Colonic mucosa (tissue), 4 donors: Measurements from ENCODE around the gene UBE2D3. TPM values are rescaled to one million over a fixed set of nuclear protein-coding genes. Genes with fewer than 3 reads are reported as not detected.

ENCODE experiments used
- DNase-seq: peaks from one replicate; pipeline ENCODE4 v3.0.0-alpha.2; 2020
- H3K27ac ChIP-seq: fragments of 200-600 bp; one replicate; pipeline ENCODE4 v1.8.0; 2021
- H3K27me3 ChIP-seq: fragments of 200-600 bp; one replicate; pipeline ENCODE4 v1.8.0; 2021
- H3K36me3 ChIP-seq: fragments of 200-600 bp; one replicate; pipeline ENCODE4 v1.8.0; 2021
- H3K4me1 ChIP-seq: fragments of 200-600 bp; one replicate; pipeline ENCODE4 v1.8.0; 2021; ENCODE audit warnings: mild to moderate bottlenecking
- H3K4me3 ChIP-seq: fragments of 200-600 bp; one replicate; pipeline ENCODE4 v1.8.0; 2021
- H3K9ac ChIP-seq, 2 donors: one replicate each; pipeline ENCODE4 v1.7.0; 2013; ENCODE audit warnings: control low read depth in 2 of 2, low read depth in 2 of 2, low read length in 2 of 2
- H3K9me3 ChIP-seq: fragments of 200-600 bp; one replicate; pipeline ENCODE4 v1.8.0; 2021
- CTCF ChIP-seq: fragments of 200-600 bp; IDR thresholded peaks from one replicate; pipeline ENCODE4 v1.8.0; 2022; ENCODE audit warnings: antibody characterized with exemption, mild to moderate bottlenecking
- intact Hi-C: fragments of 100-400 bp; cut with DNase I; formaldehyde crosslinking; loops from one replicate; pipeline ENCODE4 v1.14.1; 2022
- total RNA-seq, 2 donors: library from RNA; stranded (reverse); fragmentation: NEBNext Ultra II Directional in 1 of 2; extraction: Animal tissue kit (Norgen Biotek cat#: 25700) in 1 of 2; gene quantifications; one replicate each; pipeline ENCODE4 v1.2.1, GENCODE V29; 2021
- donor health status: healthy.
- donor health status: DM: no; HTN: no; CAD: no.
- donor health status: DM: no; HTN: no; CAD: no.

The UBE2D3 gene
- total RNA-seq, 2 donors from 2014 or later: 290 to 346 TPM

DNA sequence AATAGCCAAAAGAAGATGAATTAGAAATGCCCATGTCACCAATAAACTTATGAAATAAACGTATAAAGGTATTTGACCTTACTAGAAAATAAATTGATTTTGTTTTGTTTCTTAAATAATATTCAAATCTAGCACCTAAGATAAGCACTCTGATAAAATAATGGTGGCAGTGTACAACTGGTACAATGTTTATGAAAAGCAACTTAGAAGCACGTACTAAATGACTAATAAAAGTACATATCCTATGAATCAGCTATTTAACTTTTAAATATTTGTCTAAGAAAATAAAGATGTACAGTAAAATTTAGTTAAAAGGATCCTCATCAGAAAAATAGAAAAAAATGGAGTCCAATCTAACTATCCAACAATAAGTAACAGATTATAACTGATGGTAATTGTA is 73.3 kb downstream of the UBE2D3 start:
- no peak overlapping the region for H3K27ac ChIP-seq
- intact Hi-C loops: no loop called here
- H3K9me3 ChIP-seq: no peaks in the 10 kb centered on the region
- no peak overlapping the region for H3K4me3 ChIP-seq
- DNase-seq: no peak
- H3K9ac ChIP-seq: no peak overlapping the region
- no peak for TF ChIP-seq CTCF
- no peaks in the 10 kb centered on the region for H3K36me3 ChIP-seq
- no peaks in the 10 kb centered on the region for H3K27me3 ChIP-seq
- no peaks in the 10 kb centered on the region for H3K4me1 ChIP-seq

DNA sequence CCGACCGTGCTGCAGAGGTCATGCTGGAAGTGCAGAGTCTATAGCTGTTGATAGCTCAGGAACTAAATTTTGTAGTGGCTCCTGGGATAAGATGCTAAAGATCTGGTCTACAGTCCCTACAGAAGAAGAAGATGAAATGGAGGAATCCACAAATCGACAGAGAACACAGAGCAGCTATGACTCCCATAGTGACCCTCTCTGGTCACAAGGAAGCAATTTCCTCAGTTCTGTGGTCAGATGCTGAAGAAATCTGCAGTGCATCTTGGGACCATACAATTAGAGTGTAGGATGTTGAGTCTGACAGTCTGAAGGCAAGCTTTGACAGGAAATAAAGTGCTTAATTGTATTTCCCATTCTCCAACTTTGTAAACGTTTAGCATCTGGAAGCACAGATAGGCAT is 75.4 kb downstream of the UBE2D3 start:
- no peaks in the 10 kb centered on the region for H3K9me3 ChIP-seq
- H3K27ac ChIP-seq: no peak overlapping the region
- no peak overlapping the region for H3K9ac ChIP-seq
- H3K4me3 ChIP-seq: no peak overlapping the region
- intact Hi-C loops: no loop called here
- no peaks in the 10 kb centered on the region for H3K36me3 ChIP-seq
- no peak for DNase-seq
- H3K27me3 ChIP-seq: no peaks in the 10 kb centered on the region
- H3K4me1 ChIP-seq: no peaks in the 10 kb centered on the region
- no peak for TF ChIP-seq CTCF

Other genes with a start within 250 kb of the UBE2D3 start
- gene MANBA, start 66.6 kb downstream of the UBE2D3 start, total RNA-seq: 10 to 100 TPM; 16.3 to 21.8 TPM
- 10 to 100 TPM; 30.7 to 41.5 TPM for gene CISD2, start 41.4 kb upstream of the UBE2D3 start, total RNA-seq
- gene SLC9B1, start 192.2 kb upstream of the UBE2D3 start, total RNA-seq: not detected
- gene SLC9B2, start 249.2 kb upstream of the UBE2D3 start, total RNA-seq: 1 to 10 TPM; 1.3 to 2.9 TPM